Measurements from ENCODE around the gene PLAAT2. TPM values are rescaled to one million over a fixed set of nuclear protein-coding genes. Genes with fewer than 3 reads are reported as not detected.
"Not testable (repeated sequence)": the region's sequence is repeated elsewhere in the genome, so short reads cannot be mapped to it uniquely, and the experiment has no call there.

PLAAT2 gene
- total RNA-seq, 1 donor from 2014 or later = not detected

DNA sequence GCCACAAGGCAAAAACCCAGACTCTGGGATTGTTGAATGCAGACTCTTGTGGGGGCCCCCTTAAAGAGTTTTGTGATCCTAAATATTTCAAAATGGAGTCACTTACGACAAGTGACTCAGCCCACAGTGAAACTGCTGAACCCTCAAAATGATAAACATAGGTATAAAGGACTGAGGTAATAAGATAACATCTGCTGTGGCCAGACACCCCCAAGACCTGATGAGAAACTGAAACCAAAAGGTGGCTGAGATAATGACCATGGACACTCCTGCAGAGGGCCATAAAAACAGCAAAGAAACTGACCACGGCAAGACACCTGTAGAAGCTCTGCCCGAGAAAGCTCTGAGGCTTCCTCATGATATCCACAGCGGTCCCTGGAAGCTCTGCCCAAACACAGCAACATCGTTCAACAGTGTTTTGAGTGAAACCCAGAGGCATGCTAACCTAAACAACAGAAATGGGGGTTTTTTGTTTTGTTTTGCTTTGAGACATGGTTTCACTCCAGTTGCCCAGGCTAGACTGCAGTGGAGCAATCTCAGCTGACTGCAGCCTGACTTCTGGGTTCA, 28.2 kb downstream of the PLAAT2 start:
- no peak for DNase-seq (ENCODE audit: low spot score)
- TF ChIP-seq, protein P1, sequence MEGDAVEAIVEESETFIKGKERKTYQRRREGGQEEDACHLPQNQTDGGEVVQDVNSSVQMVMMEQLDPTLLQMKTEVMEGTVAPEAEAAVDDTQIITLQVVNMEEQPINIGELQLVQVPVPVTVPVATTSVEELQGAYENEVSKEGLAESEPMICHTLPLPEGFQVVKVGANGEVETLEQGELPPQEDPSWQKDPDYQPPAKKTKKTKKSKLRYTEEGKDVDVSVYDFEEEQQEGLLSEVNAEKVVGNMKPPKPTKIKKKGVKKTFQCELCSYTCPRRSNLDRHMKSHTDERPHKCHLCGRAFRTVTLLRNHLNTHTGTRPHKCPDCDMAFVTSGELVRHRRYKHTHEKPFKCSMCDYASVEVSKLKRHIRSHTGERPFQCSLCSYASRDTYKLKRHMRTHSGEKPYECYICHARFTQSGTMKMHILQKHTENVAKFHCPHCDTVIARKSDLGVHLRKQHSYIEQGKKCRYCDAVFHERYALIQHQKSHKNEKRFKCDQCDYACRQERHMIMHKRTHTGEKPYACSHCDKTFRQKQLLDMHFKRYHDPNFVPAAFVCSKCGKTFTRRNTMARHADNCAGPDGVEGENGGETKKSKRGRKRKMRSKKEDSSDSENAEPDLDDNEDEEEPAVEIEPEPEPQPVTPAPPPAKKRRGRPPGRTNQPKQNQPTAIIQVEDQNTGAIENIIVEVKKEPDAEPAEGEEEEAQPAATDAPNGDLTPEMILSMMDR (IDR thresholded peaks at IDR 0.05) = no peak
- no peak overlapping the region for H3K4me3 Mint-ChIP-seq (ENCODE audit: unreplicated experiment)
- no peaks in the 10 kb centered on the region for H3K36me3 Mint-ChIP-seq (ENCODE audit: low read depth)
- H3K9me3 Mint-ChIP-seq (ENCODE audit: low read depth) = no peaks in the 10 kb centered on the region
- no peak overlapping the region for H3K27ac Mint-ChIP-seq (ENCODE audit: unreplicated experiment)
- H3K4me1 Mint-ChIP-seq (ENCODE audit: low read depth) = peaks cover 16% of the 10 kb centered on the region
- peaks cover 25% of the 10 kb centered on the region for H3K27me3 Mint-ChIP-seq (ENCODE audit: low read depth)

DNA sequence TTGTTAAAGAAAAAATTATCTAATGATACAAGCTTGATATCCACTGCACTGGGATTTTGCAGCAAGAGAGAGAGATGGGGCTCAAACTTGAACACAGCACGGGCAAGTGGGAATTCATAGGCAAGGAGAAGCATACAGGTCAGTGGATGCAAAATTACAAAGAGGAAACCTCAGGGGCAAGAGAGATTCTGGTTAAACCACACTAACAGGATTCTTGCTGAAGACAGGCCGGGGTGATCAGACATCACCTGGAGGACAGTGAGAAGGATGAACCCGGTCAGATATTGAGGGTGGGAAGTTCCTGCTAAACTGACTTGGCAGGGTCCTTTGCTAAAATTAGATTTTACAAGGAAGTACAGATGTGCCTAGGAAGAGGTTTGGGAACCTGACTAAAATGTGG, 29.1 kb downstream of the PLAAT2 start:
- Mint-ChIP-seq H3K4me3 (ENCODE audit: unreplicated experiment) (no peak overlapping the region), H3K4me1 (ENCODE audit: low read depth) (peaks cover 16% of the 10 kb centered on the region), H3K36me3 (ENCODE audit: low read depth) (no peaks in the 10 kb centered on the region), H3K27ac (ENCODE audit: unreplicated experiment) (no peak overlapping the region), H3K27me3 (ENCODE audit: low read depth) (peaks cover 31% of the 10 kb centered on the region), H3K9me3 (ENCODE audit: low read depth) (no peaks in the 10 kb centered on the region)
- TF ChIP-seq, protein P1 (IDR thresholded peaks at IDR 0.05) = no peak
- DNase-seq (ENCODE audit: low spot score) = no peak

DNA sequence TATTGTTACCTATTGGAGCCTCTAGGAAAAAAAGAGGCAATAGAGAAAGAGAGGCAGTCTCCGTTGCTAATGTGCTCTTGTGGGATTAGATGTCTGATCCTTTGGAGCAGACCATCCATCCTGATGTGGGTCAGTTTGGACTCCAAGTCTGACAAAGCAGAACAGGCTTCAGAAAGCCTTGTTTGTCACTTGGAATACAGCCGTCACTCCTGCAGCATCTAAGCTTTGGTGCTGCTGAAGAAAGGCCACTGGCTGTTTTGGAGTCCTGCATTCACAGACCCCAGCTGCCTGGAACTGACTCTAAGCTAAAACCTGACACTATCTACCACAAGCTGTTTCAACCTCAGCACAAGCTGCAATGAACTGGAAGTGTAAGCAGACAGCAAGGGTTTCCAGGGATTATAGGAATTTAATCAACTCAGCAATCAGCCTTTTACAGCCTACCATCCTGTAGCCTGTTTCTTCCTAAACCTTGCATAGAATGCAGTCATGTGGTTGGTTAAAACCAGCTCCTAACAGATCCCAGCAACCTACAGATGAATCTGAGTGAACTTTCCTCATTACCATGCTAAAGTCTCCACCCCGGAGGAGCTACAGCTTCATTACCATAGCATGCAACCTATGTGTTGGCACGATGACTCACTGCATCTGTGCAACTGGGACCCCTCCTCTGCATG, 30.2 kb downstream of the PLAAT2 start:
- H3K27ac Mint-ChIP-seq (ENCODE audit: unreplicated experiment) = no peak overlapping the region
- TF ChIP-seq, protein P1 (IDR thresholded peaks at IDR 0.05) = no peak
- H3K9me3 Mint-ChIP-seq (ENCODE audit: low read depth) = no peaks in the 10 kb centered on the region
- no peak for DNase-seq (ENCODE audit: low spot score)
- H3K4me3 Mint-ChIP-seq (ENCODE audit: unreplicated experiment) = no peak overlapping the region
- no peaks in the 10 kb centered on the region for H3K36me3 Mint-ChIP-seq (ENCODE audit: low read depth)
- H3K27me3 Mint-ChIP-seq (ENCODE audit: low read depth) = peaks cover 38% of the 10 kb centered on the region
- H3K4me1 Mint-ChIP-seq (ENCODE audit: low read depth) = peaks cover 16% of the 10 kb centered on the region

DNA sequence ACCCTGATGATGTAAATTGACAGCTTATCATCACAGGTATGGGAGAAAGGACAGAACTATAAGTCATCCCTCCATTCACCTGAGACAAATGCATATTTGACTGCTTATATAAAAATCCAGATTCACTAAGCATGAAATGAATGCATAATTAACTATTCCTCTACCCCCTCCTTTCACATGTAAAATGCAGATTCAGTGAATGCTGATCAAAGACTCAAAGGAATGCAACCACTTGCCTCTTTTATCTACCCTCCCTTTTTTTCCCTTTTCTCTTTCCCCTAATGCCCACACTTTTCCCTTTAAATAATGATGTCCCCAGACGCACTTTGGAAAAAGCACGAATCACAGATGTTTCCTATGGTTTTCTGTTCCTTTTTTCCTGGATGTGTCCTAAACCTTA, 31.1 kb downstream of the PLAAT2 start:
- no peak overlapping the region for H3K4me3 Mint-ChIP-seq (ENCODE audit: unreplicated experiment)
- no peak for DNase-seq (ENCODE audit: low spot score)
- no peaks in the 10 kb centered on the region for H3K9me3 Mint-ChIP-seq (ENCODE audit: low read depth)
- peaks cover 39% of the 10 kb centered on the region for H3K27me3 Mint-ChIP-seq (ENCODE audit: low read depth)
- H3K36me3 Mint-ChIP-seq (ENCODE audit: low read depth) = no peaks in the 10 kb centered on the region
- TF ChIP-seq, protein P1 (IDR thresholded peaks at IDR 0.05) = no peak
- peaks cover 10% of the 10 kb centered on the region for H3K4me1 Mint-ChIP-seq (ENCODE audit: low read depth)
- no peak overlapping the region for H3K27ac Mint-ChIP-seq (ENCODE audit: unreplicated experiment)

DNA sequence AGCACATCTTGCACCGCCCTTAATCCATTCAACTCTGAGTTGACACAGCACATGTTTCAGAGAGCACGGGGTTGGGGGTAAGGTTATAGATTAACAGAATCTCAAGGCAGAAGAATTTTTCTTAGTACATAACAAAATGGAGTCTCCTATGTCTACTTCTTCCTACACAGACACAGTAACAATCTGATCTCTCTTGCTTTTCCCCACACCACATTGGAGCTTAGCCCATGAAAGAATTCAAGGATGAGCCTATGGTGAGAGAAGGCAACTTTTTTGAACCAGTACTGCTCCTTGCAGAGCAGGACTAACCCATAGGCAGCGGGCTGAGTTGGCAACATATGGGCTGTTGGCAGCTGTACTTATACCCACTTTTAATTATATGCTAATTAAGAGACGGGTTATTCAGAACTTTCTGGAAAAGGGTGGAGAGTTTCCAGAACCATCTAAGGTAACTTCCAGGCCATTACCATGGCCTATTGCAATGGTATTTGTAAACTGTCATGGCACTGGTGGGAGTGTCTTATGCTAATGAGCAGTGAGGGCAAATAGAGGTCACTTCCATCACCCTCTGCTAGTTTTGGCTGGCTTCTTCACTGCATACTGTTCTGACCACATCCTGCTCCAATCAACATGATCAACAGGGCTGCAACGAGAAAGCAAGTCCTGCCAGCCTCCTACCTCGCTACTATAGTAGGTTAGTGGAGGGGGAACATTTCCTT, 31.9 kb downstream of the PLAAT2 start:
- H3K9me3 Mint-ChIP-seq (ENCODE audit: low read depth); DNase-seq (ENCODE audit: low spot score); H3K27ac Mint-ChIP-seq (ENCODE audit: unreplicated experiment); H3K4me3 Mint-ChIP-seq (ENCODE audit: unreplicated experiment); H3K36me3 Mint-ChIP-seq (ENCODE audit: low read depth); H3K4me1 Mint-ChIP-seq (ENCODE audit: low read depth): not testable (repeated sequence)
- peaks cover 41% of the 10 kb centered on the region for H3K27me3 Mint-ChIP-seq (ENCODE audit: low read depth)

All from chondrocyte (in vitro differentiated cells).